HCT116 (cell line): ENCODE data around the gene GNPTAB. TPM values are rescaled to one million over a fixed set of nuclear protein-coding genes. Genes with fewer than 3 reads are reported as not detected.

Source experiments
- ATAC-seq: fragments of 200-7000 bp; cut with Tn5 transposase; 2 replicates; pipeline ENCODE4 v1.9.1; 2020; ENCODE audit warnings: mild to moderate bottlenecking, moderate library complexity
- BruUV-seq: library from RNA; stranded (reverse); fragments of 400-500 nt; replicated peaks from 2 replicates; lab custom pipeline; 2021; lab: Mats Ljungman, UMichigan
- CTCF ChIA-PET: fragments of 300-600 bp; sonication (Branson Sonifier 250); formaldehyde crosslinking; loops from one replicate; lab custom pipeline; 2021; ENCODE audit warnings: antibody characterized with exemption; lab: Charles Lee
- POLR2A ChIA-PET: fragments of 300-600, 350-600 bp; sonication (Branson Sonifier 250); formaldehyde crosslinking; loops from one replicate; lab custom pipeline; 2021; ENCODE audit warnings: antibody characterized with exemption; lab: Charles Lee
- RAD21 ChIA-PET, 2 experiments: fragments of 300-600 bp; sonication (Branson Sonifier 250); formaldehyde crosslinking; loops; one replicate each; lab custom pipeline; 2023; ENCODE audit warnings: low total read pairs in 2 of 2; ENCODE audit not compliant: uncharacterized antibody in 2 of 2, unreplicated experiment in 2 of 2, low non-redundant PET in 1 of 2; lab: Charles Lee
- DNase-seq: peaks from one replicate; pipeline ENCODE4 v3.0.0-alpha.2; 2010; ENCODE audit warnings: low read depth, low spot score
- H2AFZ ChIP-seq: fragments of 200-600 bp; shearing (Covaris generic), sonication (generic); 2 replicates; pipeline ENCODE4 v1.6.1; 2017; ENCODE audit warnings: low read depth, mixed run types, mixed read lengths, antibody characterized with exemption, low read length; ENCODE audit not compliant: poor library complexity, severe bottlenecking
- H3K27ac ChIP-seq: 2 replicates; pipeline ENCODE4 v1.5.1; 2012; ENCODE audit warnings: low read depth, low read length
- H3K27me3 ChIP-seq: fragments of 200-600 bp; sonication (generic); 2 replicates; pipeline ENCODE4 v1.6.1; 2016; ENCODE audit warnings: mixed run types, low read length, mixed read lengths; ENCODE audit not compliant: insufficient read depth
- H3K36me3 ChIP-seq, 2 experiments: fragments of 200-500 bp in 1 of 2; fragments of 200-600 bp in 1 of 2; sonication (Bioruptor generic) in 1 of 2; sonication (generic) in 1 of 2; 2 replicates each; pipeline versions ENCODE4 v1.5.1 to v1.6.1; 2014 to 2016; ENCODE audit warnings: low read length in 2 of 2, inconsistent platforms in 1 of 2, mixed read lengths in 1 of 2, mixed run types in 1 of 2; ENCODE audit not compliant: insufficient read depth in 2 of 2, control insufficient read depth in 1 of 2
- H3K4me1 ChIP-seq, 2 experiments: fragments of 200-600 bp in 1 of 2; sonication (generic) in 1 of 2; 2 replicates each; pipeline versions ENCODE4 v1.5.1 to v1.6.1; 2012 to 2017; ENCODE audit warnings: low read length in 2 of 2, inconsistent platforms in 1 of 2, mild to moderate bottlenecking in 1 of 2, mixed read lengths in 1 of 2, mixed run types in 1 of 2, moderate library complexity in 1 of 2; ENCODE audit not compliant: insufficient read depth in 2 of 2, control insufficient read depth in 1 of 2
- H3K4me2 ChIP-seq: fragments of 200-600 bp; sonication (generic); 2 replicates; pipeline ENCODE4 v1.6.1; 2017; ENCODE audit warnings: mixed run types, low read length, mixed read lengths
- H3K4me3 ChIP-seq, 2 experiments: fragments of 200-600 bp in 1 of 2; sonication (generic) in 1 of 2; replicated peaks in 1 of 2; 2 replicates each; pipeline ENCODE4 v1.5.1; 2011 to 2016; ENCODE audit warnings: low read length in 2 of 2, control low read depth in 1 of 2, low read depth in 1 of 2, mild to moderate bottlenecking in 1 of 2, mixed read lengths in 1 of 2, mixed run types in 1 of 2
- H3K79me2 ChIP-seq: fragments of 200-600 bp; sonication (generic); 2 replicates; pipeline ENCODE4 v1.6.1; 2017; ENCODE audit warnings: mild to moderate bottlenecking, mixed run types, low read length, moderate library complexity, mixed read lengths; ENCODE audit not compliant: insufficient read depth
- H3K9ac ChIP-seq: fragments of 200-600 bp; sonication (generic); 2 replicates; pipeline ENCODE4 v1.6.1; 2016; ENCODE audit warnings: low read length, mixed read lengths
- H3K9me2 ChIP-seq: fragments of 200-600 bp; sonication (generic), shearing (Covaris generic); 2 replicates; pipeline ENCODE4 v1.6.1; 2017; ENCODE audit warnings: mixed run types, mild to moderate bottlenecking, moderate library complexity; ENCODE audit not compliant: insufficient read depth
- H3K9me3 ChIP-seq, 2 experiments: fragments of 200-500 bp in 1 of 2; fragments of 200-600 bp in 1 of 2; sonication (Bioruptor generic) in 1 of 2; sonication (generic) in 1 of 2; 2 replicates each; pipeline ENCODE4 v1.6.1; 2014 to 2017; ENCODE audit warnings: low read length in 2 of 2, mixed read lengths in 2 of 2, inconsistent platforms in 1 of 2, low read depth in 1 of 2, mild to moderate bottlenecking in 1 of 2, mixed run types in 1 of 2, moderate library complexity in 1 of 2; ENCODE audit not compliant: control insufficient read depth in 1 of 2, insufficient read depth in 1 of 2
- H4K20me1 ChIP-seq: fragments of 200-600 bp; sonication (generic), shearing (Covaris generic); 2 replicates; pipeline ENCODE4 v1.6.1; 2017; ENCODE audit warnings: mixed run types, mild to moderate bottlenecking, moderate library complexity; ENCODE audit not compliant: insufficient read depth
- CEBPB ChIP-seq: IDR thresholded peaks from 2 replicates; pipeline ENCODE4 v1.6.1; 2012; ENCODE audit warnings: low read depth
- EGR1 ChIP-seq: IDR thresholded peaks from 2 replicates; pipeline ENCODE4 v1.6.1; 2012; ENCODE audit warnings: low read depth
- ELF1 ChIP-seq: IDR thresholded peaks from 2 replicates; pipeline ENCODE4 v1.6.1; 2012; ENCODE audit warnings: low read depth, borderline replicate concordance
- EZH2 ChIP-seq: fragments of 200-600 bp; sonication (generic); IDR thresholded peaks from 2 replicates; pipeline ENCODE4 v1.6.1; 2017; ENCODE audit warnings: antibody characterized with exemption, mixed run types
- EZH2phosphoT487 ChIP-seq: fragments of 200-600 bp; IDR thresholded peaks from 2 replicates; pipeline ENCODE4 v1.6.1; 2018; ENCODE audit warnings: antibody characterized with exemption, borderline replicate concordance
- JUND ChIP-seq: IDR thresholded peaks from 2 replicates; pipeline ENCODE4 v1.6.1; 2012
- POLR2AphosphoS5 ChIP-seq: IDR thresholded peaks from 2 replicates; pipeline ENCODE4 v1.6.1; 2011; ENCODE audit warnings: mild to moderate bottlenecking, low read depth, low read length, moderate library complexity
- RAD21 ChIP-seq: IDR thresholded peaks from 2 replicates; pipeline ENCODE4 v1.6.1; 2012; ENCODE audit warnings: low read depth, mild to moderate bottlenecking
- SIN3A ChIP-seq: IDR thresholded peaks from 2 replicates; pipeline ENCODE4 v1.6.1; 2012; ENCODE audit warnings: low read depth
- SP1 ChIP-seq: IDR thresholded peaks from 2 replicates; pipeline ENCODE4 v1.6.1; 2012; ENCODE audit warnings: low read depth
- SRF ChIP-seq: IDR thresholded peaks from 2 replicates; pipeline ENCODE4 v1.6.1; 2012; ENCODE audit warnings: low read depth
- YY1 ChIP-seq: IDR thresholded peaks from 2 replicates; pipeline ENCODE4 v1.6.1; 2011; ENCODE audit warnings: low read length, low read depth, moderate library complexity, mild to moderate bottlenecking; ENCODE audit not compliant: insufficient replicate concordance; ENCODE audit errors: extremely low read depth
- ZFX ChIP-seq: fragments of 450-650 bp; IDR thresholded peaks from 2 replicates; pipeline ENCODE4 v1.6.1; 2017
- ZNF274 ChIP-seq: fragments of 200-500 bp; sonication (Bioruptor generic); IDR thresholded peaks from 2 replicates; pipeline ENCODE4 v1.6.1; 2014; ENCODE audit warnings: mild to moderate bottlenecking, low read depth, low read length, inconsistent platforms
- intact Hi-C: fragments of 100-400 bp; cut with micrococcal nuclease; formaldehyde crosslinking; loops from 2 replicates; pipeline ENCODE4 v1.10.0; 2022
- total RNA-seq: library from RNA; stranded (reverse); gene quantifications from one replicate; pipeline ENCODE4 v1.2.1, GENCODE V29; 2021; ENCODE audit not compliant: unreplicated experiment
- TF ChIP-seq, protein P1 (sequence below): IDR thresholded peaks from 2 replicates; pipeline ENCODE4 v1.6.1; 2011; ENCODE audit warnings: mild to moderate bottlenecking, low read length, moderate library complexity; ENCODE audit not compliant: insufficient replicate concordance; ENCODE audit errors: extremely low read depth
- TF ChIP-seq, protein P2 (sequence below): IDR thresholded peaks from 2 replicates; pipeline ENCODE4 v1.6.1; 2012
- TF ChIP-seq, protein P3 (sequence below), 3 experiments: fragments of 200-600 bp in 1 of 3; sonication (generic) in 1 of 3; IDR thresholded peaks in 2 of 3; conservative IDR thresholded peaks in 1 of 3; 2 replicates each; pipeline ENCODE4 v1.5.1; 2012 to 2017; ENCODE audit warnings: low read depth in 2 of 3, low read length in 2 of 3, antibody characterized with exemption in 1 of 3, borderline replicate concordance in 1 of 3, control low read depth in 1 of 3, mild to moderate bottlenecking in 1 of 3, mixed read lengths in 1 of 3, mixed run types in 1 of 3, moderate library complexity in 1 of 3; ENCODE audit not compliant: insufficient read depth in 1 of 3
- TF ChIP-seq, protein P4 (sequence below): IDR thresholded peaks from 2 replicates; pipeline ENCODE4 v1.6.1; 2012; ENCODE audit warnings: low read depth
- TF ChIP-seq, protein P5 (sequence below): IDR thresholded peaks from 2 replicates; pipeline ENCODE4 v1.6.1; 2012

Gene GNPTAB
- total RNA-seq, 1 experiment from 2014 or later: 41.4 TPM

DNA sequence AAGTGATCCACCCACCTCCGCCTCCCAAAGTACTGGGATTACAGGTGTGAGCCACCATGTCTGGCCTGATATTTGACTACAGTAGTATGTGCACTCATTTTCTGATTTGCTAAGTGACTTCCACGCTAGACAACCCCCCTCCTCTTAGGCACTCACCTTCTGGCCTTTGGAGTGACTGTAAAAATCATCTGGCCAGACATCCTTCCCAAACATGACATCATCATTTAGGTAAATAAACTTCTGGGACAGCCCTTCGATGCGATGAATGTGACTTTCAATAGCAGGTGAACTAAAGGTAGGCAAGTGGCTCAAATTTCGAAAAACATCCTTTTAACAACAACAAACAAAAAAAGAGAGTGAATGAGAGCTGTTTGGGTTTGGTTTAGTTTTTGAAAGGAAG, 60.9 kb downstream of the GNPTAB start:
- H3K36me3 ChIP-seq: peaks cover 0 to 2% of the 10 kb centered on the region in 2 experiments; a peak in 1 of 4 replicates
- ChIA-PET CTCF (no interaction called here), RAD21 (interaction anchor here in 1 of 2 experiments (0.6 kb wide), 1 partner anchor 125 kb away, joined by 3 read pairs; no protein-coding TSS in a partner anchor)
- no peaks in the 10 kb centered on the region for H3K79me2 ChIP-seq
- no peak overlapping the region for H2AFZ ChIP-seq
- DNase-seq: no peak
- H3K9me2 ChIP-seq: no peaks in the 10 kb centered on the region
- no peak overlapping the region for H3K4me3 ChIP-seq
- H3K27ac ChIP-seq: no peak overlapping the region
- H3K4me1 ChIP-seq: no peaks in the 10 kb centered on the region
- peaks cover 3% of the 10 kb centered on the region; the same call in 1 of the 2 replicates for H4K20me1 ChIP-seq
- H3K27me3 ChIP-seq: no peaks in the 10 kb centered on the region
- no peaks in the 10 kb centered on the region for H3K9me3 ChIP-seq
- TF ChIP-seq EGR1: no peak
- TF ChIP-seq POLR2AphosphoS5: no peak
- no peak for TF ChIP-seq CEBPB
- no peak for TF ChIP-seq SP1
- no peak for TF ChIP-seq EZH2
- TF ChIP-seq ZNF274: no peak
- TF ChIP-seq YY1: no peak
- no peak for TF ChIP-seq RAD21
- TF ChIP-seq, protein P1, sequence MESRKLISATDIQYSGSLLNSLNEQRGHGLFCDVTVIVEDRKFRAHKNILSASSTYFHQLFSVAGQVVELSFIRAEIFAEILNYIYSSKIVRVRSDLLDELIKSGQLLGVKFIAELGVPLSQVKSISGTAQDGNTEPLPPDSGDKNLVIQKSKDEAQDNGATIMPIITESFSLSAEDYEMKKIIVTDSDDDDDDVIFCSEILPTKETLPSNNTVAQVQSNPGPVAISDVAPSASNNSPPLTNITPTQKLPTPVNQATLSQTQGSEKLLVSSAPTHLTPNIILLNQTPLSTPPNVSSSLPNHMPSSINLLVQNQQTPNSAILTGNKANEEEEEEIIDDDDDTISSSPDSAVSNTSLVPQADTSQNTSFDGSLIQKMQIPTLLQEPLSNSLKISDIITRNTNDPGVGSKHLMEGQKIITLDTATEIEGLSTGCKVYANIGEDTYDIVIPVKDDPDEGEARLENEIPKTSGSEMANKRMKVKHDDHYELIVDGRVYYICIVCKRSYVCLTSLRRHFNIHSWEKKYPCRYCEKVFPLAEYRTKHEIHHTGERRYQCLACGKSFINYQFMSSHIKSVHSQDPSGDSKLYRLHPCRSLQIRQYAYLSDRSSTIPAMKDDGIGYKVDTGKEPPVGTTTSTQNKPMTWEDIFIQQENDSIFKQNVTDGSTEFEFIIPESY: no peak
- TF ChIP-seq, protein P2, sequence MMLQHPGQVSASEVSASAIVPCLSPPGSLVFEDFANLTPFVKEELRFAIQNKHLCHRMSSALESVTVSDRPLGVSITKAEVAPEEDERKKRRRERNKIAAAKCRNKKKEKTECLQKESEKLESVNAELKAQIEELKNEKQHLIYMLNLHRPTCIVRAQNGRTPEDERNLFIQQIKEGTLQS: no peak
- TF ChIP-seq ZFX: no peak
- TF ChIP-seq, protein P3, sequence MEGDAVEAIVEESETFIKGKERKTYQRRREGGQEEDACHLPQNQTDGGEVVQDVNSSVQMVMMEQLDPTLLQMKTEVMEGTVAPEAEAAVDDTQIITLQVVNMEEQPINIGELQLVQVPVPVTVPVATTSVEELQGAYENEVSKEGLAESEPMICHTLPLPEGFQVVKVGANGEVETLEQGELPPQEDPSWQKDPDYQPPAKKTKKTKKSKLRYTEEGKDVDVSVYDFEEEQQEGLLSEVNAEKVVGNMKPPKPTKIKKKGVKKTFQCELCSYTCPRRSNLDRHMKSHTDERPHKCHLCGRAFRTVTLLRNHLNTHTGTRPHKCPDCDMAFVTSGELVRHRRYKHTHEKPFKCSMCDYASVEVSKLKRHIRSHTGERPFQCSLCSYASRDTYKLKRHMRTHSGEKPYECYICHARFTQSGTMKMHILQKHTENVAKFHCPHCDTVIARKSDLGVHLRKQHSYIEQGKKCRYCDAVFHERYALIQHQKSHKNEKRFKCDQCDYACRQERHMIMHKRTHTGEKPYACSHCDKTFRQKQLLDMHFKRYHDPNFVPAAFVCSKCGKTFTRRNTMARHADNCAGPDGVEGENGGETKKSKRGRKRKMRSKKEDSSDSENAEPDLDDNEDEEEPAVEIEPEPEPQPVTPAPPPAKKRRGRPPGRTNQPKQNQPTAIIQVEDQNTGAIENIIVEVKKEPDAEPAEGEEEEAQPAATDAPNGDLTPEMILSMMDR (IDR thresholded peaks at IDR 0.05 in 2 of 3, conservative IDR thresholded peaks at IDR 0.05 in 1 of 3; ENCODE audit: borderline replicate concordance in 1 of 3, insufficient read depth in 1 of 3, low read depth in 2 of 3, low read length in 2 of 3): no peak
- TF ChIP-seq, protein P4, sequence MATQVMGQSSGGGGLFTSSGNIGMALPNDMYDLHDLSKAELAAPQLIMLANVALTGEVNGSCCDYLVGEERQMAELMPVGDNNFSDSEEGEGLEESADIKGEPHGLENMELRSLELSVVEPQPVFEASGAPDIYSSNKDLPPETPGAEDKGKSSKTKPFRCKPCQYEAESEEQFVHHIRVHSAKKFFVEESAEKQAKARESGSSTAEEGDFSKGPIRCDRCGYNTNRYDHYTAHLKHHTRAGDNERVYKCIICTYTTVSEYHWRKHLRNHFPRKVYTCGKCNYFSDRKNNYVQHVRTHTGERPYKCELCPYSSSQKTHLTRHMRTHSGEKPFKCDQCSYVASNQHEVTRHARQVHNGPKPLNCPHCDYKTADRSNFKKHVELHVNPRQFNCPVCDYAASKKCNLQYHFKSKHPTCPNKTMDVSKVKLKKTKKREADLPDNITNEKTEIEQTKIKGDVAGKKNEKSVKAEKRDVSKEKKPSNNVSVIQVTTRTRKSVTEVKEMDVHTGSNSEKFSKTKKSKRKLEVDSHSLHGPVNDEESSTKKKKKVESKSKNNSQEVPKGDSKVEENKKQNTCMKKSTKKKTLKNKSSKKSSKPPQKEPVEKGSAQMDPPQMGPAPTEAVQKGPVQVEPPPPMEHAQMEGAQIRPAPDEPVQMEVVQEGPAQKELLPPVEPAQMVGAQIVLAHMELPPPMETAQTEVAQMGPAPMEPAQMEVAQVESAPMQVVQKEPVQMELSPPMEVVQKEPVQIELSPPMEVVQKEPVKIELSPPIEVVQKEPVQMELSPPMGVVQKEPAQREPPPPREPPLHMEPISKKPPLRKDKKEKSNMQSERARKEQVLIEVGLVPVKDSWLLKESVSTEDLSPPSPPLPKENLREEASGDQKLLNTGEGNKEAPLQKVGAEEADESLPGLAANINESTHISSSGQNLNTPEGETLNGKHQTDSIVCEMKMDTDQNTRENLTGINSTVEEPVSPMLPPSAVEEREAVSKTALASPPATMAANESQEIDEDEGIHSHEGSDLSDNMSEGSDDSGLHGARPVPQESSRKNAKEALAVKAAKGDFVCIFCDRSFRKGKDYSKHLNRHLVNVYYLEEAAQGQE: no peak
- no peak for TF ChIP-seq SIN3A
- no peak for TF ChIP-seq ELF1
- TF ChIP-seq, protein P5, sequence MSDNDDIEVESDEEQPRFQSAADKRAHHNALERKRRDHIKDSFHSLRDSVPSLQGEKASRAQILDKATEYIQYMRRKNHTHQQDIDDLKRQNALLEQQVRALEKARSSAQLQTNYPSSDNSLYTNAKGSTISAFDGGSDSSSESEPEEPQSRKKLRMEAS: no peak
- no peak for TF ChIP-seq JUND
- no peak for TF ChIP-seq SRF
- no peak for TF ChIP-seq EZH2phosphoT487
- TF ChIP-seq, all 23 proteins: peak for 0
- H3K4me2 ChIP-seq: no peak overlapping the region
- H3K9ac ChIP-seq: no peak overlapping the region
- no TSS peak for BruUV-seq
- intact Hi-C loops: loop anchor here (5.0 to 10.0 kb wide), 4 partner anchors 278 to 1107 kb away; partner anchors contain the start of gene IGF1
- POLR2A ChIA-PET: no interaction called here
- no peak for ATAC-seq
